K562 (cell line): ENCODE data around the gene E2F2. TPM values are rescaled to one million over a fixed set of nuclear protein-coding genes. Genes with fewer than 3 reads are reported as not detected.

Experiments
- BCOR ChIP-seq: fragments of 450-650 bp; IDR thresholded peaks from 2 replicates; pipeline ENCODE4 v1.6.1; 2016
- CBX3 ChIP-seq, 2 experiments: IDR thresholded peaks; 1 replicate in 1 of 2; 2 replicates in 1 of 2; pipeline ENCODE4 v1.6.1; 2012; ENCODE audit warnings: inconsistent platforms in 2 of 2, low read length in 2 of 2, borderline replicate concordance in 1 of 2, control low read depth in 1 of 2
- COPS2 ChIP-seq: fragments of 450-650 bp; conservative IDR thresholded peaks from 2 replicates; pipeline ENCODE4 v1.6.1; 2016; ENCODE audit warnings: mild to moderate bottlenecking, moderate library complexity
- CREB1 ChIP-seq, 2 experiments: sonication (generic) in 1 of 2; formaldehyde crosslinking in 1 of 2; IDR thresholded peaks; 2 replicates each; pipeline versions ENCODE4 v1.6.1 to v1.8.0; 2012 to 2022; ENCODE audit warnings: inconsistent platforms in 1 of 2, mild to moderate bottlenecking in 1 of 2, missing genetic modification reagents in 1 of 2, moderate library complexity in 1 of 2
- ELF2 ChIP-seq: fragments of 250-450 bp; sonication (Bioruptor Pico); IDR thresholded peaks from 2 replicates; pipeline ENCODE4 v1.5.0; 2021; ENCODE audit warnings: mild to moderate bottlenecking
- ELF4 ChIP-seq: fragments of 450-650 bp; formaldehyde crosslinking; IDR thresholded peaks from 2 replicates; pipeline ENCODE4 v1.4.0; 2022; ENCODE audit warnings: missing genetic modification characterization
- GTF2F1 ChIP-seq: IDR thresholded peaks from 2 replicates; pipeline ENCODE4 v1.6.1; 2011; ENCODE audit warnings: low read depth, low read length, improper control_type of control experiment
- KDM4B ChIP-seq, 2 experiments: fragments of 450-650 bp in 1 of 2; sonication (generic) in 1 of 2; IDR thresholded peaks; 2 replicates each; pipeline ENCODE4 v1.6.1; 2016 to 2017; ENCODE audit warnings: borderline replicate concordance in 2 of 2, antibody characterized with exemption in 1 of 2, low read depth in 1 of 2, mild to moderate bottlenecking in 1 of 2
- KLF1 ChIP-seq: fragments of 450-650 bp; IDR thresholded peaks from 2 replicates; pipeline ENCODE4 v1.6.1; 2016; ENCODE audit warnings: missing genetic modification characterization, missing compliant biosample characterization
- MCM3 ChIP-seq: fragments of 450-650 bp; IDR thresholded peaks from 2 replicates; pipeline ENCODE4 v1.6.1; 2016
- MYC ChIP-seq, 2 experiments: fragments of 250-450 bp in 1 of 2; sonication (Bioruptor Pico) in 1 of 2; IDR thresholded peaks; 2 replicates each; pipeline versions ENCODE4 v1.5.1 to v1.6.1; 2012 to 2021; ENCODE audit warnings: low read depth in 2 of 2, borderline replicate concordance in 1 of 2, improper control_type of control experiment in 1 of 2, low read length in 1 of 2, mild to moderate bottlenecking in 1 of 2, moderate library complexity in 1 of 2
- NFATC3 ChIP-seq: fragments of 450-650 bp; IDR thresholded peaks from 2 replicates; pipeline ENCODE4 v1.6.1; 2017; ENCODE audit warnings: mild to moderate bottlenecking
- POLR2B ChIP-seq: fragments of 450-650 bp; IDR thresholded peaks from 2 replicates; pipeline ENCODE4 v1.6.1; 2018; ENCODE audit warnings: low read depth; ENCODE audit not compliant: partially characterized antibody
- RBM14 ChIP-seq: fragments of 200-400 bp; formaldehyde crosslinking; IDR thresholded peaks from 2 replicates; pipeline ENCODE4 v1.6.1; 2018; ENCODE audit warnings: low read depth, mild to moderate bottlenecking, low read length, moderate library complexity, borderline replicate concordance; ENCODE audit not compliant: insufficient read depth
- SAFB2 ChIP-seq: fragments of 200-400 bp; formaldehyde crosslinking; IDR thresholded peaks from 2 replicates; pipeline ENCODE4 v1.6.1; 2018; ENCODE audit warnings: borderline replicate concordance, low read length, low read depth, moderate library complexity; ENCODE audit not compliant: severe bottlenecking
- SIX5 ChIP-seq, 2 experiments: IDR thresholded peaks; 2 replicates each; pipeline ENCODE4 v1.6.1; 2011; ENCODE audit warnings: low read length in 2 of 2, borderline replicate concordance in 1 of 2, low read depth in 1 of 2, mild to moderate bottlenecking in 1 of 2, moderate library complexity in 1 of 2; ENCODE audit not compliant: insufficient read depth in 1 of 2
- SMARCA4 ChIP-seq: fragments of 450-650 bp; IDR thresholded peaks from 2 replicates; pipeline ENCODE4 v1.6.1; 2016
- SMARCB1 ChIP-seq: IDR thresholded peaks from 2 replicates; pipeline ENCODE4 v1.6.1; 2011; ENCODE audit warnings: improper control_type of control experiment, low read depth; ENCODE audit not compliant: insufficient read length
- SRSF1 ChIP-seq: fragments of 200-400 bp; formaldehyde crosslinking; IDR thresholded peaks from 2 replicates; pipeline ENCODE4 v1.6.1; 2017; ENCODE audit warnings: mild to moderate bottlenecking, low read depth, low read length, moderate library complexity
- TEAD4 ChIP-seq, 2 experiments: sonication (generic) in 1 of 2; formaldehyde crosslinking in 1 of 2; IDR thresholded peaks; 2 replicates each; pipeline versions ENCODE4 v1.6.1 to v1.8.0; 2012 to 2022; ENCODE audit warnings: borderline replicate concordance in 1 of 2, inconsistent platforms in 1 of 2, low read length in 1 of 2, mild to moderate bottlenecking in 1 of 2, missing genetic modification reagents in 1 of 2
- ZNF583 ChIP-seq: fragments of 250-450 bp; sonication (Bioruptor Pico); IDR thresholded peaks from 2 replicates; pipeline ENCODE4 v1.4.0; 2020
- ZNF586 ChIP-seq: fragments of 450-650 bp; formaldehyde crosslinking; conservative IDR thresholded peaks from 2 replicates; pipeline ENCODE4 v1.4.0; 2020; ENCODE audit warnings: mild to moderate bottlenecking, moderate library complexity
- ZNF699 ChIP-seq: fragments of 250-450 bp; sonication (Bioruptor Pico); IDR thresholded peaks from 2 replicates; pipeline ENCODE4 v1.8.0; 2021; ENCODE audit warnings: mild to moderate bottlenecking, moderate library complexity; ENCODE audit not compliant: insufficient replicate concordance
- ZNF75A ChIP-seq: fragments of 450-650 bp; formaldehyde crosslinking; IDR thresholded peaks from 2 replicates; pipeline ENCODE4 v1.4.0; 2020; ENCODE audit warnings: mild to moderate bottlenecking
- ZNF780A ChIP-seq: fragments of 250-450 bp; sonication (Bioruptor Pico); IDR thresholded peaks from 2 replicates; pipeline ENCODE4 v1.5.0; 2021; ENCODE audit warnings: mild to moderate bottlenecking
- polyA plus RNA-seq, 8 experiments: library from polyadenylated mRNA; depleted of rRNA in 4 of 8; stranded (reverse) in 5 of 8; unstranded in 3 of 8; fragments of >200 nt; fragmentation: Nextera tagmentation in 2 of 8; fragmentation: Illumina TruSeq in 1 of 8; extraction: Ambion mirVana in 2 of 8; extraction: Trizol in 1 of 8; gene quantifications; 2 replicates each; pipeline versions ENCODE4 v1.2.1 to v1.2.3, GENCODE V29; 2011 to 2014; ENCODE audit warnings: inconsistent platforms in 1 of 8, missing spikeins in 1 of 8
- total RNA-seq, 7 experiments: library from RNA; depleted of rRNA in 6 of 7; stranded (reverse); fragments of >200 nt in 6 of 7; fragmentation: Illumina TruSeq in 2 of 7; extraction: Trizol in 2 of 7; gene quantifications; 2 replicates each; pipeline versions ENCODE4 v1.2.1 to v1.2.3, GENCODE V29; 2011 to 2021; ENCODE audit warnings: low replicate concordance in 1 of 7
- TF ChIP-seq, protein P1 (sequence below), 3 experiments: fragments of 200-800 bp in 1 of 3; sonication (Bioruptor generic) in 1 of 3; sonication (generic) in 1 of 3; formaldehyde crosslinking in 1 of 3; IDR thresholded peaks; 2 replicates each; pipeline versions ENCODE4 v1.6.1 to v1.8.0; 2016 to 2022; ENCODE audit warnings: mild to moderate bottlenecking in 2 of 3, missing compliant biosample characterization in 2 of 3, missing genetic modification characterization in 2 of 3, missing genetic modification reagents in 1 of 3

E2F2 gene
- total and polyA plus RNA-seq, 9 of the 15 experiments (the other 6 are each of a cell fraction or from before 2014, with no cell fraction given), result 3.1 to 25.3 (median 11.4) TPM

DNA sequence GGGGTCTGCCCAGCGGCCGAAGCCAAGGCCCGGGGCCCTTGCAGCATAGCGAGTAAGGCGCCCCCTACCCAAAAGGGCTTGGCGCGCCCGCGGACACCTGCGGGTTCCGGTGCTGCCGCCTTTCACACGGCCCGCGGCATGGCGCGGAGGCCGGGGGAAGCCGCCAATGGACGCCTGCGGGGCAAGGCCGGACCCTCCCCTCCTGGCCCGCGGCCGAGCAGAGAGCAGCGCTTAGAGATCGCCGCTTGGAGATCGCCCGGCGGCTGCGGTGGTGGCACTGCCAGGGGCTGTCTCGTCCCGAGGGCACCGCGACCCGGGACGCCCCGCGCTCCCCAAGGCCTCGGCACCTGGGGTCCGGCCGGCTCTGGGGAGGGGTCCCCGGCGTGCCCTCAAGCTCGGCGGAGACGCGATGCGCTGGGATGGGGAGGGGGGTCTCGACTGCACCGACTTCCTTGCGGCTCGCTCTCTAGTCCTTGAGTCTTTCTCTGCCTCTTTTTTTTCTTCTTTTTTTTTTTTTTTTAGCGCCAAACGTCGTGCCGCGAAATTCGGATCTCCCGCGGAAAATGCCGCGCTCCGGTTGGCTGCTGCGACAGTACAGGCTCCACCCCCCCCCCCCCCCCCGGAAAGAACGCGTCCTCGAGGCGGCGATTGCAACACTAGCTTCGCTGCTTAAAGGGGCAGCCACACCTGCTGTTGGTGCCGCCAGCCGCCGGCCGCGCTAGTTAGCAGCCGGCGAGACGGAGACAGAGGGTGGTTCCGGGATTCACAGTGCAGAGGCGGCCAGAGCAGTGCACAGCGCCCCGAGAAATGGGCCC is at the start of gene E2F2 (continued):
- no peak for TF ChIP-seq ZNF699 (CRISPR knock-in tag)
- no peak for TF ChIP-seq ZNF586 (CRISPR knock-in tag)
- no peak for TF ChIP-seq ZNF780A (CRISPR knock-in tag)
- no peak for TF ChIP-seq ZNF75A (CRISPR knock-in tag)
- no peak for TF ChIP-seq SIX5 (IDR thresholded peaks at IDR 0.05; ENCODE audit: borderline replicate concordance in 1 of 2, insufficient read depth in 1 of 2, low read depth in 1 of 2, low read length in 2 of 2)
- no peak for TF ChIP-seq ZNF583
- peak; percentile 60; the same call in 1 of the 2 replicates for TF ChIP-seq CREB1 (IDR thresholded peaks at IDR 0.05)
- peak; percentile 53 for TF ChIP-seq CREB1 (CRISPR knock-in tag; IDR thresholded peaks at IDR 0.05)
- TF ChIP-seq BCOR, result peak; percentile 77; the same call in 1 of the 2 replicates
- TF ChIP-seq, protein P1, sequence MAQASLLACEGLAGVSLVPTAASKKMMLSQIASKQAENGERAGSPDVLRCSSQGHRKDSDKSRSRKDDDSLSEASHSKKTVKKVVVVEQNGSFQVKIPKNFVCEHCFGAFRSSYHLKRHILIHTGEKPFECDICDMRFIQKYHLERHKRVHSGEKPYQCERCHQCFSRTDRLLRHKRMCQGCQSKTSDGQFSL (CRISPR knock-in tag; IDR thresholded peaks at IDR 0.05), result peak; percentile 92
- TF ChIP-seq, protein P1 (tag; IDR thresholded peaks at IDR 0.05), result peak in 1 of 2 experiments; percentile 96; a peak in 2 of 4 replicates
- no peak for TF ChIP-seq SMARCA4
- peak in 1 of 2 experiments; percentile 37; a peak in 1 of 4 replicates for TF ChIP-seq KDM4B (IDR thresholded peaks at IDR 0.05; ENCODE audit: borderline replicate concordance in 2 of 2, low read depth in 1 of 2)
- no peak for TF ChIP-seq COPS2
- no peak for TF ChIP-seq MCM3
- no peak for TF ChIP-seq KLF1 (tag)
- TF ChIP-seq SRSF1, result no peak
- no peak for TF ChIP-seq TEAD4 (IDR thresholded peaks at IDR 0.05; ENCODE audit: low read length)
- 0 out of 2 replicates have a peak, but pooled peaks have one; percentile 18 for TF ChIP-seq TEAD4 (CRISPR knock-in tag; IDR thresholded peaks at IDR 0.05; ENCODE audit: borderline replicate concordance)
- TF ChIP-seq GTF2F1, result no peak
- no peak for TF ChIP-seq ELF4
- no peak for TF ChIP-seq SAFB2
- TF ChIP-seq POLR2B, result no peak
- no peak for TF ChIP-seq NFATC3
- TF ChIP-seq MYC (IDR thresholded peaks at IDR 0.05; ENCODE audit: low read depth, low read length), result peak; percentile 87
- TF ChIP-seq MYC (CRISPR knock-in tag; IDR thresholded peaks at IDR 0.05; ENCODE audit: borderline replicate concordance, low read depth), result no peak
- TF ChIP-seq ELF2 (CRISPR knock-in tag), result no peak
- TF ChIP-seq CBX3 (IDR thresholded peaks at IDR 0.05; ENCODE audit: borderline replicate concordance in 1 of 2, low read length in 2 of 2), result peak in 1 of 2 experiments; percentile 55; a peak in 1 of 3 replicates
- no peak for TF ChIP-seq RBM14
- TF ChIP-seq SMARCB1, result no peak
